ENCODE measurements around the gene NCOA3. TPM values are rescaled to one million over a fixed set of nuclear protein-coding genes. Genes with fewer than 3 reads are reported as not detected.

Gene NCOA3
- total and polyA plus RNA-seq, 2 of the 8 experiments (the other 6 are each of a cell fraction or from before 2014, with no cell fraction given) = 7.9 to 24.7 TPM

GRCh38 chr20:47481330-47482216, 20.1 kb upstream of the NCOA3 start:
- no peak overlapping the region for H3K27ac ChIP-seq (ENCODE audit: low read depth, low read length)
- no peak overlapping the region for H2AK5ac ChIP-seq (ENCODE audit: low read depth, low read length)
- H2BK12ac ChIP-seq (ENCODE audit: low read depth, low read length) = no peak overlapping the region
- no peak overlapping the region for H3K9ac ChIP-seq (replicated peaks in 1 of 4; ENCODE audit: extremely low read depth in 1 of 4, low read depth in 3 of 4, low read length in 3 of 4)
- H3K79me2 ChIP-seq (ENCODE audit: control insufficient read depth in 1 of 2, insufficient read depth in 2 of 2, low read length in 2 of 2) = no peaks in the 10 kb centered on the region
- H3K9me3 ChIP-seq (ENCODE audit: insufficient read depth in 2 of 2, low read depth in 1 of 2, low read length in 1 of 2) = no peaks in the 10 kb centered on the region
- no peaks in the 10 kb centered on the region for H4K20me1 ChIP-seq (replicated peaks in 1 of 2; ENCODE audit: control insufficient read depth in 1 of 2, insufficient read depth in 2 of 2, low read length in 2 of 2)
- no peak overlapping the region for H2BK15ac ChIP-seq (ENCODE audit: low read length)
- no peak overlapping the region for H4K91ac ChIP-seq (replicated peaks; ENCODE audit: insufficient read length, low read length)
- no peak overlapping the region for H2BK20ac ChIP-seq (ENCODE audit: low read length)
- POLR2A ChIA-PET (ENCODE audit: partially characterized antibody) = interaction anchor here (0.6 to 1.0 kb wide), 2 partner anchors 20 to 21 kb away, joined by 3 read pairs; no protein-coding TSS in a partner anchor
- H3K79me1 ChIP-seq (ENCODE audit: low read depth, low read length) = no peaks in the 10 kb centered on the region
- DNase-seq (ENCODE audit: low read depth in 1 of 2, low spot score in 2 of 2) (no peak), FAIRE-seq (no peak)
- CTCF ChIA-PET (ENCODE audit: partially characterized antibody) = interaction anchor here (0.9 to 1.5 kb wide), 2 partner anchors 11 to 50 kb away, joined by 3 read pairs; no protein-coding TSS in a partner anchor
- H3K4me3 ChIP-seq (ENCODE audit: extremely low read depth in 1 of 4, insufficient read depth in 2 of 4, low read depth in 3 of 4, low read length in 4 of 4) = no peak overlapping the region
- H3K14ac ChIP-seq (ENCODE audit: insufficient read length) = no peak overlapping the region
- H4K5ac ChIP-seq (ENCODE audit: insufficient read length, low read depth, low read length) = no peak overlapping the region
- no peaks in the 10 kb centered on the region for H3K27me3 ChIP-seq (replicated peaks in 1 of 4; ENCODE audit: control insufficient read depth in 3 of 4, extremely low read depth in 1 of 4, insufficient read depth in 3 of 4, low read length in 3 of 4)
- H3K36me3 ChIP-seq (ENCODE audit: control insufficient read depth in 2 of 4, insufficient read depth in 4 of 4, low read length in 3 of 4) = no peaks in the 10 kb centered on the region
- H3K18ac ChIP-seq (ENCODE audit: extremely low read depth, low read length) = no peak overlapping the region
- no peak overlapping the region for H4K8ac ChIP-seq (ENCODE audit: extremely low read depth, insufficient read depth, low read length)
- H3K4me2 ChIP-seq (ENCODE audit: insufficient read depth in 1 of 2, low read depth in 2 of 2, low read length in 2 of 2) = no peak overlapping the region
- no peak overlapping the region for H3K23ac ChIP-seq (ENCODE audit: insufficient read length)
- H3K23me2 ChIP-seq (ENCODE audit: low read depth, low read length) = no peaks in the 10 kb centered on the region
- no peak overlapping the region for H3K56ac ChIP-seq (replicated peaks; ENCODE audit: insufficient read length, low read depth, low read length)
- H2AFZ ChIP-seq (ENCODE audit: low read length) = no peak overlapping the region; the same call in 1 of the 2 replicates
- no peak overlapping the region for H3K4ac ChIP-seq (replicated peaks; ENCODE audit: insufficient read length, low read depth, low read length)
- no peak overlapping the region for H2BK120ac ChIP-seq (replicated peaks; ENCODE audit: low read depth, low read length)
- no peak overlapping the region for H2BK5ac ChIP-seq (ENCODE audit: low read depth, low read length)
- H3K4me1 ChIP-seq (replicated peaks in 1 of 4; ENCODE audit: control insufficient read depth in 3 of 4, insufficient read depth in 4 of 4, low read length in 3 of 4) = no peaks in the 10 kb centered on the region
- WGBS, 2 experiments (ENCODE audit: extremely low coverage in 1 of 2, insufficient coverage in 1 of 2, insufficient read length in 1 of 2, insufficient replicate concordance in 2 of 2, low coverage in 1 of 2, low lambda C conversion rate in 2 of 2, missing lambda C conversion rate in 1 of 2) = 88% methylated on average over 15 of the region's 15 CpGs; no CpG with 5 or more reads in 1 of the 2 experiments
